Calu3 (cell line): ENCODE results near the gene ETFA. TPM values are rescaled to one million over a fixed set of nuclear protein-coding genes. Genes with fewer than 3 reads are reported as not detected.

ENCODE experiments used
- BruUV-seq: library from RNA; stranded (reverse); fragments of 400-500 nt; replicated peaks from 2 replicates; lab custom pipeline; 2021; lab: Mats Ljungman, UMichigan
- CTCF ChIA-PET: fragments of 300-600 bp; sonication (Branson Sonifier 250); formaldehyde crosslinking; loops from one replicate; lab custom pipeline; 2022; ENCODE audit warnings: antibody characterized with exemption; lab: Charles Lee
- DNase-seq: peaks from one replicate; pipeline ENCODE4 v3.0.0; 2022
- H3K27ac Mint-ChIP-seq: one replicate; pipeline ENCODE4 v1.8.0; 2022; ENCODE audit warnings: mixed read lengths; ENCODE audit not compliant: unreplicated experiment
- H3K27me3 Mint-ChIP-seq: one replicate; pipeline ENCODE4 v1.8.0; 2022; ENCODE audit warnings: mixed read lengths; ENCODE audit not compliant: unreplicated experiment
- H3K36me3 Mint-ChIP-seq: one replicate; pipeline ENCODE4 v1.8.0; 2022; ENCODE audit warnings: mild to moderate bottlenecking, moderate library complexity, mixed read lengths; ENCODE audit not compliant: insufficient read depth, unreplicated experiment
- H3K4me1 Mint-ChIP-seq: one replicate; pipeline ENCODE4 v1.8.0; 2022; ENCODE audit warnings: mild to moderate bottlenecking, low read depth, mixed read lengths; ENCODE audit not compliant: unreplicated experiment
- H3K4me3 Mint-ChIP-seq: one replicate; pipeline ENCODE4 v1.8.0; 2022; ENCODE audit warnings: mild to moderate bottlenecking, low read depth, moderate library complexity, mixed read lengths; ENCODE audit not compliant: unreplicated experiment
- H3K9me3 Mint-ChIP-seq: one replicate; pipeline ENCODE4 v1.8.0; 2022; ENCODE audit warnings: low read depth, mixed read lengths; ENCODE audit not compliant: unreplicated experiment
- intact Hi-C: fragments of 100-400 bp; cut with micrococcal nuclease; formaldehyde crosslinking; loops from one replicate; pipeline ENCODE4 v1.10.0; 2022; ENCODE audit not compliant: unreplicated experiment
- total RNA-seq: library from RNA; stranded (reverse); gene quantifications from 2 replicates; pipeline ENCODE4 v1.2.3, GENCODE V29; 2022
- TF ChIP-seq, protein P1 (sequence below): fragments of 200-600 bp; IDR thresholded peaks from one replicate; pipeline ENCODE4 v1.8.0; 2022; ENCODE audit warnings: antibody characterized with exemption; ENCODE audit not compliant: unreplicated experiment

The ETFA gene
- total RNA-seq, 1 experiment from 2014 or later = 230 TPM

DNA sequence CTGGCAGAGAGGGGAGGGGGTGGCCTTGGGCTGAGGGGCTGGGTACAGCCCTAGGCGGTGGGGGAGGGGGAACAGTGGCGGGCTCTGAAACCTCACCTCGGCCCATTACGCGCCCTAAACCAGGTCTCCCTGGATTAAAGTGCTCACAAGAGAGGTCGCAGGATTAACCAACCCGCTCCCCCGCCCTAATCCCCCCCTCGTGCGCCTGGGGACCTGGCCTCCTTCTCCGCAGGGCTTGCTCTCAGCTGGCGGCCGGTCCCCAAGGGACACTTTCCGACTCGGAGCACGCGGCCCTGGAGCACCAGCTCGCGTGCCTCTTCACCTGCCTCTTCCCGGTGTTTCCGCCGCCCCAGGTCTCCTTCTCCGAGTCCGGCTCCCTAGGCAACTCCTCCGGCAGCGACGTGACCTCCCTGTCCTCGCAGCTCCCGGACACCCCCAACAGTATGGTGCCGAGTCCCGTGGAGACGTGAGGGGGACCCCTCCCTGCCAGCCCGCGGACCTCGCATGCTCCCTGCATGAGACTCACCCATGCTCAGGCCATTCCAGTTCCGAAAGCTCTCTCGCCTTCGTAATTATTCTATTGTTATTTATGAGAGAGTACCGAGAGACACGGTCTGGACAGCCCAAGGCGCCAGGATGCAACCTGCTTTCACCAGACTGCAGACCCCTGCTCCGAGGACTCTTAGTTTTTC lies 30.2 kb upstream of the ETFA start:
- intact Hi-C loops = no loop called here
- peaks cover 15% of the 10 kb centered on the region for H3K27me3 Mint-ChIP-seq
- DNase-seq = no peak
- no peak overlapping the region for H3K27ac Mint-ChIP-seq
- no peaks in the 10 kb centered on the region for H3K9me3 Mint-ChIP-seq
- no TSS peak for BruUV-seq
- CTCF ChIA-PET = interaction anchor here (1.0 kb wide), 1 partner anchor 124 kb away, joined by 4 read pairs; no protein-coding TSS in a partner anchor
- H3K36me3 Mint-ChIP-seq = peaks cover 43% of the 10 kb centered on the region
- peak overlapping the region; percentile 65 for H3K4me3 Mint-ChIP-seq
- TF ChIP-seq, protein P1, sequence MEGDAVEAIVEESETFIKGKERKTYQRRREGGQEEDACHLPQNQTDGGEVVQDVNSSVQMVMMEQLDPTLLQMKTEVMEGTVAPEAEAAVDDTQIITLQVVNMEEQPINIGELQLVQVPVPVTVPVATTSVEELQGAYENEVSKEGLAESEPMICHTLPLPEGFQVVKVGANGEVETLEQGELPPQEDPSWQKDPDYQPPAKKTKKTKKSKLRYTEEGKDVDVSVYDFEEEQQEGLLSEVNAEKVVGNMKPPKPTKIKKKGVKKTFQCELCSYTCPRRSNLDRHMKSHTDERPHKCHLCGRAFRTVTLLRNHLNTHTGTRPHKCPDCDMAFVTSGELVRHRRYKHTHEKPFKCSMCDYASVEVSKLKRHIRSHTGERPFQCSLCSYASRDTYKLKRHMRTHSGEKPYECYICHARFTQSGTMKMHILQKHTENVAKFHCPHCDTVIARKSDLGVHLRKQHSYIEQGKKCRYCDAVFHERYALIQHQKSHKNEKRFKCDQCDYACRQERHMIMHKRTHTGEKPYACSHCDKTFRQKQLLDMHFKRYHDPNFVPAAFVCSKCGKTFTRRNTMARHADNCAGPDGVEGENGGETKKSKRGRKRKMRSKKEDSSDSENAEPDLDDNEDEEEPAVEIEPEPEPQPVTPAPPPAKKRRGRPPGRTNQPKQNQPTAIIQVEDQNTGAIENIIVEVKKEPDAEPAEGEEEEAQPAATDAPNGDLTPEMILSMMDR = no peak
- peaks cover 31% of the 10 kb centered on the region for H3K4me1 Mint-ChIP-seq

DNA sequence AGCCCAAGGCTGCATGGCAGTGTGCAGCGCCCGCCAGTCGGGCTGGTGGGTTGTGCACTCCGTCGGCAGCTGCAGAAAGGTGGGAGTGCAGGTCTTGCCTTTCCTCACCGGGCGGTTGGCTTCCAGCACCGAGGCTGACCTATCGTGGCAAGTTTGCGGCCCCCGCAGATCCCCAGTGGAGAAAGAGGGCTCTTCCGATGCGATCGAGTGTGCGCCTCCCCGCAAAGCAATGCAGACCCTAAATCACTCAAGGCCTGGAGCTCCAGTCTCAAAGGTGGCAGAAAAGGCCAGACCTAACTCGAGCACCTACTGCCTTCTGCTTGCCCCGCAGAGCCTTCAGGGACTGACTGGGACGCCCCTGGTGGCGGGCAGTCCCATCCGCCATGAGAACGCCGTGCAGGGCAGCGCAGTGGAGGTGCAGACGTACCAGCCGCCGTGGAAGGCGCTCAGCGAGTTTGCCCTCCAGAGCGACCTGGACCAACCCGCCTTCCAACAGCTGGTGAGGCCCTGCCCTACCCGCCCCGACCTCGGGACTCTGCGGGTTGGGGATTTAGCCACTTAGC lies 29.6 kb upstream of the ETFA start:
- Mint-ChIP-seq H3K36me3 (peaks cover 43% of the 10 kb centered on the region), H3K27me3 (peaks cover 13% of the 10 kb centered on the region), H3K4me1 (peaks cover 32% of the 10 kb centered on the region), H3K9me3 (no peaks in the 10 kb centered on the region), H3K27ac (no peak overlapping the region), H3K4me3 (peak overlapping the region; percentile 40)
- BruUV-seq = no TSS peak
- intact Hi-C loops = no loop called here
- DNase-seq = peak; percentile 41
- TF ChIP-seq, protein P1 = no peak
- CTCF ChIA-PET = interaction anchor here (0.6 kb wide), 1 partner anchor 275 kb away, joined by 5 read pairs; no protein-coding TSS in a partner anchor

DNA sequence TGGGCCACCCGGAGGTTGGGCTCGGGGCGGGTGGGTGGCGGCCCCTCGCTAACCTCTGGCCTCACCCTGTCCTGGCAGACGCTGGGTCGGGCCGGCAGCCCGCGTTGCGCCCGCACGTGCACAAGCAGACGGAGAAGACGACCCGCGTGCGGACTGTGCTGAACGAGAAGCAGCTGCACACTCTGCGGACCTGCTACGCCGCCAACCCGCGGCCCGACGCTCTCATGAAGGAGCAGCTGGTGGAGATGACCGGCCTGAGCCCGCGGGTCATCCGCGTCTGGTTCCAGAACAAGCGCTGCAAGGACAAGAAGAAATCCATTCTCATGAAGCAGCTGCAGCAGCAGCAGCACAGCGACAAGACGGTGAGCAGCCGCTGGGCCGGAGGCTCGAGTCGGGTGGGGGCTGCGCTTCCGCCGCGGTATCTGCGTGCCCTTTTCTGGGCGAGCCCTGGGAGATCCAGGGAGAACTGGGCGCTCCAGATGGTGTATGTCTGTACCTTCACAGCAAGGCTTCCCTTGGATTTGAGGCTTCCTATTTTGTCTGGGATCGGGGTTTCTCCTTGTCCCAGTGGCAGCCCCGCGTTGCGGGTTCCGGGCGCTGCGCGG lies 29.0 kb upstream of the ETFA start:
- no peak overlapping the region for H3K27ac Mint-ChIP-seq
- no TSS peak for BruUV-seq
- CTCF ChIA-PET = interaction anchor here (0.6 kb wide), 2 partner anchors 14 to 274 kb away, joined by 5 to 8 read pairs; no protein-coding TSS in a partner anchor
- peak overlapping the region; percentile 40 for H3K4me3 Mint-ChIP-seq
- peaks cover 43% of the 10 kb centered on the region for H3K36me3 Mint-ChIP-seq
- TF ChIP-seq, protein P1 = no peak
- no peak for DNase-seq
- peaks cover 7% of the 10 kb centered on the region for H3K27me3 Mint-ChIP-seq
- H3K9me3 Mint-ChIP-seq = no peaks in the 10 kb centered on the region
- intact Hi-C loops = no loop called here
- H3K4me1 Mint-ChIP-seq = peaks cover 26% of the 10 kb centered on the region

DNA sequence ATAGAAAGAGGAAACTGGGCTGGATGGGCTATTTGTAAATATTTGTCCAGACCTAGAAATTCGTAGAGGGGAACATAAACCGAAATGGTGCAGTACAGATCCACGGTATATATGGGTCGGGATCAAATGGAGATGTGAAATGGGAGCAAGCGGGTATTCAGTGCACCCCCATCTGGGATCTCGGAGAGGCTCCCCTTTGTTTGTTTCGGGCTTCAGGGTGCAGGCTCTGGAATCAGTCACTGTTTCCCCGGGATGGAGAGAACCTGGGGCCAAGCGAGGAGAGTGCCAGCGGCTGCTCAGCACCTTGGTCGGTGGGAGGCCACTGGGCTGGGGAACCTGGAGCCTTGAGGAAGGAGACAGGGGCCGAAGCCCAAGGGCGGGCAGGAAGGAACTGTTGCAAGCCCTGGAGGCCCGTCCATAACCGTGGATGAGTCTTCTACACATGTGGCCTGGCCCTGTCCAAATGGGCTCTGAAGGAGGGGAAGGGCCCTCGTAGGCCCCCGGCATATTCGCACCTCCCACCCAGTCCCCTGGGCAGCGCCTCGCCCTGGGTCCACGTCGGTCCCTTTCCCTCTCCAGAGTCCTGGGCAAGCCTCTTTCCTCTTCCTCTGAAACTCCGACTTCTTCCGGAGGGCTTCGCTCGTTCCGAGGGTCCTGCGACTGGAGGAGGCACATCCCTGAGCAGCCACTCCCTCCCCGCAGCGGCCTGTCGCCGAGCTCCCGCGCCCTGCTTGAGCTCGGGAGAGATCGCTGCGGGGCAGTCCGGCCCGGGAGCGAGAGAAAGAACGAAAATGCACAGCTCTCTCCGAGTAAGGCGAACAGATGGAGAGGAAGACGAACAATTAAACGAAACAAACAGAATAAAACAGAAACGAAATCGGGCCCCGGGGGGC lies 28.3 kb upstream of the ETFA start:
- H3K4me3 Mint-ChIP-seq = peak overlapping the region; percentile 40
- intact Hi-C loops = no loop called here
- no peaks in the 10 kb centered on the region for H3K27me3 Mint-ChIP-seq
- TF ChIP-seq, protein P1 = no peak
- DNase-seq = no peak
- no TSS peak for BruUV-seq
- H3K9me3 Mint-ChIP-seq = no peaks in the 10 kb centered on the region
- H3K4me1 Mint-ChIP-seq = peaks cover 19% of the 10 kb centered on the region
- no peak overlapping the region for H3K27ac Mint-ChIP-seq
- peaks cover 48% of the 10 kb centered on the region for H3K36me3 Mint-ChIP-seq
- CTCF ChIA-PET = interaction anchor here (0.6 kb wide), 2 partner anchors 14 to 77 kb away, joined by 3 to 8 read pairs; no protein-coding TSS in a partner anchor
